ENCODE results near the gene OSBPL10.
"Not testable (repeated sequence)": the region's sequence is repeated elsewhere in the genome, so short reads cannot be mapped to it uniquely, and the experiment has no call there.

OSBPL10 gene

DNA sequence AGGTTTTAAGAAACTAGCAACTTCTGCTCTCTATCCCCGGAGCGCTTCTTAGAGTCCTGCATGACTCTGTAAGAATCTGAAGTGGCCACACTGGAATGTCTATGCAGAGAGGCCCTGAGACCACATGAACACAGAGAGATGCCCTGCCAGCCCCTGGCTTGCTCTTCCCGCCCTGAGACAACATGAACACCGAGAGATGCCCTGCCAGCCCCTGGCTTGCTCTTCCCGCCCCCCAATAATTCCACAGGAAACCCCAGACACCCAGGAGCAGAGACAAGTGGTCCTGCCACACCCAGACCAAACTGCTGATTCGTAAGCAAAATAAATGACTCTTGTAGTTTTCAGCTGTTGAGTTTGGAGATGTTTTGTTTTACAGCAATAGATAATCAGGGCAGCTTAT is 166.1 kb downstream of the OSBPL10 start:
- DNase-seq (ENCODE audit: low spot score), result no peak

DNA sequence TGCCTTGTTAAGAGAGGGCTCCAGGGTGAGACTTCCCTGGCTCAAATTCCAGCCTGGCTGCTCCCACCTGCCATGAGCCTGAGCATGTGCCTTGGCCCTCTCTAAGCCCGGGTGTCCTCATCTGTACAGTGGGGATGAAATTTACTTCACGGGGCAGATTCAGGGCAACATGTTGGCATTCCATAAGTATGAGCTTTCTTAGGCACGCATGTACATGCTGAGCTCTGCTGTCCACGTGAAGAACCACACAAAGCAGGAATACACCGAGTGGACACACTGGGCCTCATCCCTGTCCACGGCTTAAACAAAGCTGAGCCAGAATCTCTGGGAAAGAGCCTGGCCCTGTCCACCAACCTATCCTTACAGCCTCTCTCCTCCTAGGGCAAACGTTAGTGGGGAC is 167.4 kb downstream of the OSBPL10 start:
- no peak for DNase-seq (ENCODE audit: low spot score)

DNA sequence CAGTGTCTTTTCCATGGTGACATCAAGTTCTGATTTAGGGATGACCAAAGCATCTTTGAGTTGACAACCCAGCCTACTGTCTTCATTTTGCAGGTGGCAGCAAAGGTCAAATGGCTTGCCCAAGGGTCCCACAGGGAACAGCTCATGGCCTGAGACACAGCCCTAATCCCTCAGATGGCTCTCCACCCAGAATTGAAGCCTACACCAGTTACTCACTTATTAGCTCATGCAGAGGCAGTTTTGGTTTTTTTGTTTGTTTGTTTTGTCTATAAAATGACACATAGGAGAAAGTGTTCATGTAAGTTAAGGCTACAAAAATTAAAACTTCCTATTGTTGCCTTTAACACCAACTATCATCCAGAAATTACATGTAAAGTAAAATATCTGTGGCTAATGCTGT is 167.9 kb downstream of the OSBPL10 start:
- DNase-seq (ENCODE audit: low spot score), result no peak

DNA sequence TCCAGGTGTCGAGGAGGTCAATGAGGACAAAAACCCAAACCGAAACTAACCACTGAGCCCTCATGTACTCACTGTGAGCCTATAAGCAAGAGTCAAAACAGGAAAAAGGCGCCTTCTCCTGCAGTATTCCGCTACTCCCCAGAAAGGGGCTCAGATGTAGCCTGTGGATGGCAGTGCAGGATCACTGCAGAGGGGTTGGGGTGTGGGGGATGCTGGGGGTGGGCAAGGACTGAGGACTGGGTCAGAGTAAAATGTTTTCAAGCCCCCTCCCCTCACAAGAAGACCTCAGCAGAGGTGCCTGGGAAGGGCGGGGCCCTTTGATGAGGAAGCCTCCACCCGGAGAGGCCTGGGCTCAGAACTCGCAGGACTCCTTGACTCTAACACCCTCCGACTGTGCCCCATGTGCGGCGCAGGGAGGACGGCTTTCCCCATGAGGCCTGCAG is 170.1 kb downstream of the OSBPL10 start:
- no peak for DNase-seq (ENCODE audit: low spot score)

DNA sequence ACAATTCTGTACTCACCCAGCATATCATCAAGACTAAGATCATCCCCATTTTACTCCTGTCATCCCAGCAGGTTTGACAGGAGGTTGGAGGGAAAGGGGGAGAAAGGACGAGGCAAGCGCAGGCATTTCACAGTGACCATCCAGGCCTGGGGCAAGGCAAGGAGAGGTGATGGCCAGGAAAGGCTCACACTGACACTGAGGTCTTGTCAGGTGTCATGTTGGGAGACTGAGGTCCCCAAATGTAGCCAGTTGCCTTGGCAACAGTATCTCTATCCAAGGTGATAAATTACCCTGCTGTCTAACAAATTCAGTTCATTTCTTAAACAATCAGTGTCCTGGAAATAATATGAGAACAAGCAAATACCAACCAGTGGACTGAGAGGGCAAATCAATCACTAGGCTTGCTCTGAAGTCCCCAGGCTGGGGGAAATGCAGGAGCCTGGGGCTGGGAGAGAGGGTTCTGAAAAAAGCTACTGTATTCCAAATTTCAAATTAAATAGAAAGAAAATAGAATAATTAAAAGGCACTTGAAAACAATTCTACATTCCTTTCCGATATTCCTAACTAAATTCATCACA is 172.8 kb downstream of the OSBPL10 start:
- DNase-seq (ENCODE audit: low spot score), result no peak

DNA sequence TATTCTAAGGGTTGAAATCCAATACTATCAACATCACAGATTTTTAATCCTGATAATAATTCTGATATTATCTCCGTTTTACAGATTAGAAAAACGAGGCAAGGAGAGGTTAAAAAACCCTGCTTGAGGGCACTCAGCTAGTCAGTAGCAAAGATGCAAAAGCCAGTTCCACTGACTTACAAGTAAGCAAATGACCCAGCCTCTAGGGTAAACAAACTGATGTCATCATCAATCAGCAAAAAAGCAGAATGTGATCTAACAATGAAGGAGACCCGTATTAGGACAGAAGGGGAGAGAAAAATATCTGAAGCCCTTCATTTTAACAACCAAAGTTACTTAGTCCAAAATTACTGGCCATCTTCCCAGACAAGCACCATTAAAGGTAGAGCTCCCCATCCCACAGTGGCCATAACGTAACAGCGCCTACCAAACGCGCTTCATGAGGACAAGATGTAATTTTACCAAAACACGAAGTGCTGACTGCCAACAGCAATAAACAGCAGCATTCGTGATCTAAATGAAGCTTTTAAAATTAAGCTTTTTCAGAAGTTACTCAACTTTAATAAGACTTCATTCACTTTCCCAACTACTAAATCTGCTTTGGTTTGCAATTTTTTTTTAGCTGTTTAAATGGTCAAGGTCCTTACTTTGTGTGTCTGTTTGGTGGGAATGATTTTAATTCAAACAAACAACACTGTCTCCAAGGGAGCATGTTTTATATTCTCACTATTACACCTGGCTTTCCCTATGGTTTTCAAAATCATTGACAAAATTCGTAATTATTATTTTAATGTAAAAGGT is 176.6 kb downstream of the OSBPL10 start:
- DNase-seq (ENCODE audit: low spot score), result no peak

DNA sequence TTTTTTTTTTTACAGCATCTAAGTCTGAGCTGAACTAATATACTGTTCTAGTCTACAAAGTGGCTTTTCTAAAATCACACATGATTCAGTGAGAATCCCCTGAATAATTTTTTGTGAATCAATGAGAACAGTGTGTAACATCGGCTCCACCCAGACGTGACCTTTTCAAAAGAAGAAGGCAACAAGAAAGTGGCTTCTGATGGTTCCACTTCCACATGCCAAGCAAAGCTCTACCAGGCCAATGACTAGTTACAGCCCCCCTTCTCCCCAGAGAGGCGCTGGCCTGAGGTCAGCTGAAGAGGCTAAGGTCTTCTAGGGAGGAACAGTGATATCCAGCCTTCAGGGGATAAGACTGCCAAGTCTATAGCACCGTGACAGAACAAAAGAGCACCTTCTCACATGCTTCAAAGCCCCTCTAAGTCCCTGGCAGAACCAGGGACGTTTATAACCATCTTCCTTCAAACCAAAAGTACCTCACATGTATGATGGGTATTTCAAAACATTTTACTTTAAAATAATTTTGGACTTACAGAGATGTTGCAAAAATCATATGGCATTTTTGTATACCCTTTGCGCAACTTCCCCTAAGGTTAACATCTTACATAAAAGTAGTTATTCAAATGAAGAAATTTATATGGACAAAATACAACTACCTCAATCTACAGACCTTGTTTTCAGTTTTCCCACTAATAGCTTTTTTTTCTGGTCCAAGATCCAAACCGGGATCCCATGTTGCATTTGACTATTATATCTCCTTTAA is 177.9 kb downstream of the OSBPL10 start:
- DNase-seq (ENCODE audit: low spot score), result no peak

DNA sequence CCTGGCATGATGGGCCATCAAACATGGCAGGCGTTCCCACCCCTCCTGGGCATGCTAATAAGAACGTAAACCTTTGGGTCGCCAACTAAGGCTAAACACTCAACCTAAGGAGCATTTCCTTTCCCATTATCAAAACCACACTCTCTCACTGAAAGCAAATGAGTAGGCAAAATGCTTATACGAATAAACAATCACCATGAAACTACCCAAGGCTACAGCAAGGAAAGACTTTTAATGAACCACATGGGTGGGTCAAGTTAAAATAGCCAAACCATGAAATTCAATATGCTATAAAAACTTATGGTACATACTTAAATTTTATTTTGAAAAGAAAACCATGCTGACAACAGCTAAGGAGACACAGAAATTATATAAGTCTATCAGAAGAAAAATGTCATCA is 180.6 kb downstream of the OSBPL10 start:
- no peak for DNase-seq (ENCODE audit: low spot score)

DNA sequence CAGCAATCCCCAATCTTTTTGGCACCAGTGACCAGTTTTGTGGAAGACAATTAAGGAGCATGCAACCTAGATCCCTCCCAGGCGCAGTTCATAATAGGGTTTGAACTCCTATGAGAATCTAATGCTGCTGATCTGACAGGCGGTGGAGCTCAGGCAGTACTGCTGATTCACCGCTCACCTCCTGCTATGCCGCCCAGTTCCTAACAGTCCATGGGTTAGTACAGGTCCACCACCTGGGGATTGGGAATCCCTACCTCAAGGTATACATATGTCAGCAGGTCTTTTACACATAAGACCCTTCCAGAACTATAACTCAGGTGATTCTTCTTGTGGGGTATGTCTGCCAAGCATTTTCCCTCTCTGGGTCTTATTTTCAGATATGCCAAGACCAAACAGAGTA is 182.2 kb downstream of the OSBPL10 start:
- no peak for DNase-seq (ENCODE audit: low spot score)

DNA sequence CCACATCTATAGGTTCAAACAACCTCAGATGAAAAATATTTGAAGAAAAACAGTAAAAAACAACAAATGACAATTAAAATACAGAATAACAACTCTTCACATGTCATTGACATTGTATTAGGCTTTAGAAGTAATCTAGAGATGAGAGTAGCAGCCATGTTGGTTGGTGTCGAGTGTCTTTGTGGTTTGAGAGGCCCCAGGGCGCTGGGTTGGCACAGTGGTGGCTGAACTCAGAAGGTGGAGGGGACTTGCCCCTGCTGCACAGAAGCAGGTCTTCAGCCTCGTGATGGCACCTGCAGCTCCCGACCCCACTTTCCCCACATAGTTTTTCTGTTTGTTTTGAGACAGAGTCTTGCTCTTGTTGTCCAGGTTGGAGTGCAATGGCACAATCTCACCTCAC is 187.2 kb downstream of the OSBPL10 start:
- DNase-seq (ENCODE audit: low spot score), result no peak

DNA sequence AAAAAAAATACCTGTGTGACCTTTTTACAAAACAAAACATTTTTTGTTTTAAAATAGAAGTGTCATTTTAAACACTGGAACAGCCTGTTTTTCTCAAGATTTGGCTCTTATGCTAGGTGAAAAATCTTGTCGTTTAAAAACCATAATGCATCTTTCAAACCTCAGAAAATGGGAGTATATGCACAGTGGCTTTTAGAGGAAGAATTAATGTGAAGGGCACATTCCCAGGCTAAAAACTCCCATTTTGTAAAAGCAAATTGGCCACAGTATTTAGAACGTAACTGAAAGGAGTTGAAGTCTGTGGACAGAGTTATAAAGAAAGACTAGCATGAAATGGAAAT is 190.0 kb downstream of the OSBPL10 start:
- DNase-seq (ENCODE audit: low spot score), result no peak

DNA sequence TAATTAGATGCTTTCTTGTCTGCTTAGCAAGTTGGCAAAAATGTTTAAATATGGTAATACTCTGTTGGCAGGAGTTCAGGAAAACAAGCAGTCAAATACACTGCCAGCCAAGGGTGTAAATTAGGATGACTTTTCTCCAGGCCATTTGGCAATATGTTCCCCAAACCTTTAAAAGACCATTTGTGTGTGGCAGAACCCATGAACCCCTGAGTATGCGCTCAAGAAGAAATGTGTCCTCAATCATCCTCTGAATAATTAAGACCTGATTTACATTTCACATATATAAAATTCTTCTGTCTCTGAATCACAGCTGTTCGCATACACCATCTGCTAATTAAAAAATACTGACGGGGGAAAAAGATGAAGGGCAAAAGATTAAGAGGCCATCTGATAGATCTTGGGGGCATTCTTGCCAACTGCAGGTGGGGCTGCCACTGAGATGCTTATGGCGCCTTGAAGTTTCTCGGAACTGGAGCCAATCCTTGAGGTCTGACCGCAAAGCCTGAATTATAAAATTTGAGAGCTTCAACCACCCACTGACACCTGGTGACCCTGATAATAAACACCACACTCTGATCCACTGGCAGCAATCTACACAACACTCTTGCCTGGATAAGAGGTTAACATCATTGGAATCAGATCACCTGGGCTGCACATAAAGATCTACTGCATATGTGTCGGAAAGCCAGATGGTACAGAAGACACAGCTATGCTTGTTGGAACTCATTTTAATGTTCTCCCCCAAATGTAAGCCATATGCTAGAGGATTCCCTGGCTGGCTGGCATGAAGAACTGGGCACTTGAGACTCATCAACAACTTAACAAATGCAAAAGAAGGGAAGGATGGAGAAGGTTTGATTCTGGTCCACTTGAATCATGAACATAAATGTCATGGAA is 190.6 kb downstream of the OSBPL10 start:
- no peak for DNase-seq (ENCODE audit: low spot score)

DNA sequence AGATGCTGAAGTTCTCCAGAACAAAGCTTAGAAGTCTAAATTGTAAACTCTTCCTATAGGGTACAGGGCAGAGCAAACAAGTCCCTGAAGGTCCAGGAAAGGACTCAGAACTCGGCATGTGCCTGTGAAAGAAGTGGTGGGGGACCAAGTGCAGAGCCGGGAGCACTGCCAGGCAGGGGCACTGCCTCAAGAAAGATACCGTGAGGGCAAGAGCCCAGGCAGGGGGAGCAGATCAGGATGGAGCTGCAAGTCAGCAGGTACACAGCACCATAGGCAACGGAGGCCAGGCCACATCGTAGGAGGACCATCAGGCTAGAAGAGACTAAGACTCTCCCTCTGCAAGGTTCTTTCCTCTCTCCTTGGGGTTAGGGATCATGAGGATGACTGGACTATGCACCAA is 191.6 kb downstream of the OSBPL10 start:
- DNase-seq (ENCODE audit: low spot score), result no peak

DNA sequence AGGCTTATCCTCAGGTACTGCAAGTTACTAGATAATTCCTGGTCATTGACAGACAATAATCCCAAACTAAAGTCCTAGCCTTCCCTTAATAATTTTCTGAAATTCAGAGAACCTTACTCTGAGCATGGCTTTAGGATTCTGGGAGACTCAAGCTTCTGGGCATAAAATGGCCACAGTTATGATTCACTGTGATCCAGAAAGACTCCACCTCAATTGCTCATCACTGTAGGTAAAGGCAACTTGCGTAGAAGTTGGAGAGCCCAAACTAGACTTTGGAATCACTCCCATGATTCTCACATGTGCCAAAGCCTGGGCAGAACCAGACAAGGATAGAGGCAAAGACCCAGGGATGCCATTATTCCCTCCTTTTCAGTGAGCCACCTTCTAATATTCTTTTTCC is 195.3 kb downstream of the OSBPL10 start:
- no peak for DNase-seq (ENCODE audit: low spot score)

DNA sequence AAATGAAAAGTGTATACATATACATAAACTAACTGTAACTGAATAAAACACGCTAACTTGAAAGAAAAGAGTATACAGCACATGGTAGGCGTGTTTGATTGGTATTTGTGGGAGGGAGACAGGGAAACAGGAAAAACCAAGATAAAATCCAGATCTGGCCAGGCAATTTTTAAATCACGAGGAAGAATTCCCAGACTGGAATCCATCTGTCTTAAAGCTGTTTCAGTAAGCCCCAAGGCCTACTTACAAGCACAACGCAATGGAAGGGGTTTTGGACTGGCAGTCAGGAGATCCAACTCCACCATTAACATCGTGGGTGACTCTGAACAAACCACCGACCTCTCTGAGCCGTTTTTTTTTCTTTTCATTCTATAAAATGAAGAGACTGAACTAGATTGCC is 195.8 kb downstream of the OSBPL10 start:
- no peak for DNase-seq (ENCODE audit: low spot score)

DNA sequence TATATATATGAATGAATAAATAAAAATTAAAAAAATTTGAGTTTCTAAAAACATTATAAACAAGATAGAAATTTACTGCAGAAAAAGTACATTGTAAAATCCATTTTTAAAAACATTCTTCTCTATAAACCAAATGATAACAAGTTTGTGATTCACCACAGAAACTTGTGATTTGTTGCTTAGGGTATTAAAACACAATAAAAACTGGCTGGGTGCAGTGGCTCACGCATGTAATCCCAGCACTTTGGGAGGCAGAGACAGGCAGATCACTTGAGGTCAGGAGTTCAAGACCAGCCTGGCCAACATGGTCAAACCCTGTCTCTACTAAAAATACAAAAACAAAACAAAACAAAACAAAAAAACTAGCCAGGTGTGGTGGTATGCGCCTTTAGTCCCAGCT is 197.2 kb downstream of the OSBPL10 start:
- DNase-seq (ENCODE audit: low spot score), result not testable (repeated sequence)

DNA sequence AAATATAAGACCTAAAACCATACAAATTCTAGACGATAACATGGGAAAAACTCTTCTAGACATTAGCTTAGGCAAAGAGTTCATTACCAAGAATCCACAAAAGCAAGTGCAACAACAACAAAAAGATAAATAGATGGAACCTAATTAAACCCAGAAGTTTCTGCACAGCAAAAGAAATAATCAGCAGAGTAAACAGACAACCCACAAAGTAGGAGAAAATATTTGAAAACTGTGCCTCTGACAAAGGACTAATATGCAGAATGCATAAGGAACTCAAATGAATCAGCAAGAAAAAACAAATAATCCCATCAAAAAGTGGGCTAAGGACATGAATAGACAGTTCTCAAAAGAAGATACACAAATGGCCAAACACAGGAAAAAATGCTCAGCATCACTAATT is 198.8 kb downstream of the OSBPL10 start:
- DNase-seq (ENCODE audit: low spot score), result not testable (repeated sequence)

DNA sequence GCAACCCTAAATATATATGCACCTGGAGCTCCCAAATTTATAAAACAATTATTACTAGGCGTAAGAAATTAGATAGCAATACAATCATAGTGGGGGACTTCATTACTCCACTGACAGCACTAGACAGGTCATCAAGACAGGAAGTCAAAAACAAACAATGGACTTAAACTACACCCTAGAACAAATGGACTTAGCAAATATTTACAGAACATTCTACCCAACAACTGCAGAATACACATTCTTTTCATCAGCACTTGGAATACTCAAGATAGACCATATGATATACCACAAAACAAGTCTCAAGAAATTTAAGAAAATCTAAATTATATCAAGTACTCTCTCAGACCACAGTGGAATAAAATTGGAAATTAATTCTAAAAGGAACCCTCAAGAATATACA is 201.5 kb downstream of the OSBPL10 start:
- no peak for DNase-seq (ENCODE audit: low spot score)

DNA sequence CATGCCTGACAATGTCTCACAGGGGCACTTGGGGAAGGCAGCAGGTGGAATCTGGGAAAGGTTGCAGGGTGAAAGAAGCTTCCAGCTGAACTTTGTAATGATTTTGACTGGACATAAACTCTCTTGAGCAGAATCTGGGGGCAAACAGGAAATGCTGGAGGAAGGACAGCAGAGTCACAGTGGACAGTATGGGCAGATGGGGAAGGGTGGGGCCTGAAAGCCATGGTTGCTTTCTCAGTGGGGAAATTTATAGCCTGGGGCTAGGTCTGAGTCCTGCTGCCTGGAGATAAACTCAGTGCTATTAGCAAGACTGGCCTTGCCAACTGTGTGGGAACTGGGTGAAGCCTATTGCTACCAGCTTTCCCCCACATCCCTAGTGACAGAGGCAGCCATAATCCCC is 203.2 kb downstream of the OSBPL10 start:
- DNase-seq (ENCODE audit: low spot score), result no peak

DNA sequence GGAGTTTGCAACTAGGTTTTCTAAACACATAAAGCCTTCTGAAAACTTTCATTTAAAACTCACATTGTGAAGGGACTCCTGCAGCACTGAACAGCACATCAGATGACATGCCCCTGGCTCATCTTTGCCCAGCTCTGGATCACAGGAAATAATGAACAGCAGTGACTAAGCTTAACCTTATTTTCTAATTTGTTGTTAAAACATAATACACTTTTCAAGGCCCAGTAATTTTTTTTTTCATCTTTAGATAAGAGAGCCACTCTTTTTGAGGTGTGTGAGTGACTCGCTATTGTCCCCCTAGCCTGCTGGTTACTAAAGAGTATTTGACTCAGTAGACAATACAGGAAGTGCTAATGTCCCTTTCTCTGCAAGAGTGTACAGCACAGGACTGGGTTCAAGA is 204.0 kb downstream of the OSBPL10 start:
- no peak for DNase-seq (ENCODE audit: low spot score)

DNA sequence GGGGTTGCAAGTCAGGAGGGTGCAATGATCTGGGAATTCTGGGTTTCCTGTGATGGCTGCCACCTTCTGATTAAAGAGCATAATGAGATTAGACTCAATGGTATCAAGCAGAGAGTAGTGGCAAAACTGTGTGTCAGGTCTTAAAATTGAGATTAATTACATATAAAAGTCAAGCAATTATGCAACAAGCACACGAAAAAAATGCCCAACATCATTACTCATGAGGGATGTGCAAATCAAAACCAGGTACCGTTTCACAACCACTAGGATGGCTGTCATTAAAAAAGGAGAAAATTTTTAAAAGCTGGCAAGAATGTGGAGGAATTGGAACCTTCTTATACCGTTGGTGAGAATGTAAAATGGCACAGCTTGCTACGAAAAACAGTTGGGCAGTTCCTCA is 205.0 kb downstream of the OSBPL10 start:
- DNase-seq (ENCODE audit: low spot score), result no peak

DNA sequence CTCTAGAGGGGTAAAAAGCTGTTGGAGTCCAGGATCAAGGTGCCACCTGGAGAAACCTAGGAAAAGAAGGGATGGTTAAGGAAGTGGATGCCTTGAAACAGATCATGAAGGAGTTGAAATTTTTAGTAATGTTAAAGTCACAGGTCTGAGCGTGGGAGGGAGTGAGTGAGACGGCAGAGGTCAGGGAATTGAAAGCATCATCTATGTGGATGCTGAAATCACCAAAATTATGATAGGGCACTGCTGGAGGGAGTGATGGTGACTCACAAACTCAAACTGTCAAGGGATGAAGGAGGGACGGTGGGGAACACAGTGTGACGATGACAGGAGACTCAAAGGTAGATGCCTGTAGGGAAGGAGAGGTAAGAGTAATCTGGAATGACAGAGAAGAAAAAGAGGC is 205.7 kb downstream of the OSBPL10 start:
- DNase-seq (ENCODE audit: low spot score), result no peak
